Measurements from ENCODE around the gene ANXA2R. TPM values are rescaled to one million over a fixed set of nuclear protein-coding genes. Genes with fewer than 3 reads are reported as not detected.

ANXA2R gene
- total RNA-seq, 4 donors from 2014 or later = 1.5 to 4.2 (median 2.0) TPM

DNA sequence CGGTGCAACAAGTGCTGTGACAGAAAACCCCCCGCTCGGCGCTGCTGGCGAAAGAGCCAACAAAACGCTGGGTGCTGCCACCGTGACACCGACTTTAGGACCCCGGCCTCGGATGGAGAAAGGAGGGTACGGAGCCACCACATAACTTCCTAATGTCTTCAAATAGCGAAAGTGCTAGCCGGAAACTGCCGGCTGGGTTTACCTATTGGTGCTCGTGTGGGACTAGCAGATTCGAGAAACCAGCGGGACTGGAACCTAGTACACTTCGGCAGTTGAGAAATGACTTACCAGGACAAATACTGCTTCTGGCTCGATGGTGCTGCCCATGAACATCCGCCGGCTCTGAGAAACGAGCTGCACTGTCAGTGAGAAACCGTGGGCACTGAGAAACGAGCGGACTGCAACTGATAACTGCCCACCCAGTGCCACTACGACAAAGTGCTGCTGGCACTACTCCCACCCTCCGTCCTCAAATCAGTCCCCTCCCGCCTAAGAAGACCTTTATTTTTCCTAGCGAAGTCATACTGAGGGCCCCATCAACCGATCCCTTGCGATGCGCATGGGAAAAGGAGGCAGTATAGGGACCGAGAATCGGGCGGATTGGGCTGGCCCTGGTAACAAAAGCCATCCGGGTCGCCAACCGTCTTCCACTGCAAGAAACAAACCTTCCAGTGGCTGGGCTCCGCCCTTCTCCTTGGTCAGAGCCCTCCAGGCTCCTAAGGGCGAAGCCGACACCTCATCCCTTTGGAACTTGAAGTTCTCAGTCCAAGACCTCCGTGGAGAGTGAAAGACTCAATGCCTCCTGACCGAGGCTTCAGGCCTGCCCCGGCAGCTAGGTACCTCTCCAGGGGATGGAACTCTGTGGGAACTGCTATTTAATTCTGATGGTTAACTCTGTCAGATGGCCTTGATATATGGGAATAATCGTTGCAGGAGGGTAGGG lies 27.0 kb upstream of the ANXA2R start:
- peak; percentile 97 for DNase-seq (ENCODE audit: extremely low spot score)
- Histone ChIP-seq H3K9me3 (no peaks in the 10 kb centered on the region), H3K4me1 (peaks cover 22 to 47% (median 37%) of the 10 kb centered on the region in 4 donors), H3K36me3 (peaks cover 6 to 25% (median 17%) of the 10 kb centered on the region in 4 donors), H3K27me3 (no peaks in the 10 kb centered on the region), H3K4me3 (peak overlapping the region; percentile 77 to 89 (median 86)), H3K27ac (replicated peaks in 1 of 4) (peak overlapping the region; percentile 97 to 99 (median 98))
- intact Hi-C loops (cut with DNase I) = no loop called here
- TF ChIP-seq POLR2AphosphoS5 (IDR thresholded peaks at IDR 0.05) (peak; percentile 89 to 91), EP300 (IDR thresholded peaks at IDR 0.05) (no peak), POLR2A (IDR thresholded peaks at IDR 0.05; ENCODE audit: low read depth) (no peak)
- TF ChIP-seq, protein P1, sequence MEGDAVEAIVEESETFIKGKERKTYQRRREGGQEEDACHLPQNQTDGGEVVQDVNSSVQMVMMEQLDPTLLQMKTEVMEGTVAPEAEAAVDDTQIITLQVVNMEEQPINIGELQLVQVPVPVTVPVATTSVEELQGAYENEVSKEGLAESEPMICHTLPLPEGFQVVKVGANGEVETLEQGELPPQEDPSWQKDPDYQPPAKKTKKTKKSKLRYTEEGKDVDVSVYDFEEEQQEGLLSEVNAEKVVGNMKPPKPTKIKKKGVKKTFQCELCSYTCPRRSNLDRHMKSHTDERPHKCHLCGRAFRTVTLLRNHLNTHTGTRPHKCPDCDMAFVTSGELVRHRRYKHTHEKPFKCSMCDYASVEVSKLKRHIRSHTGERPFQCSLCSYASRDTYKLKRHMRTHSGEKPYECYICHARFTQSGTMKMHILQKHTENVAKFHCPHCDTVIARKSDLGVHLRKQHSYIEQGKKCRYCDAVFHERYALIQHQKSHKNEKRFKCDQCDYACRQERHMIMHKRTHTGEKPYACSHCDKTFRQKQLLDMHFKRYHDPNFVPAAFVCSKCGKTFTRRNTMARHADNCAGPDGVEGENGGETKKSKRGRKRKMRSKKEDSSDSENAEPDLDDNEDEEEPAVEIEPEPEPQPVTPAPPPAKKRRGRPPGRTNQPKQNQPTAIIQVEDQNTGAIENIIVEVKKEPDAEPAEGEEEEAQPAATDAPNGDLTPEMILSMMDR (IDR thresholded peaks at IDR 0.05) = no peak
- WGBS = under 1% methylated on average over 32 of the region's 45 CpGs

DNA sequence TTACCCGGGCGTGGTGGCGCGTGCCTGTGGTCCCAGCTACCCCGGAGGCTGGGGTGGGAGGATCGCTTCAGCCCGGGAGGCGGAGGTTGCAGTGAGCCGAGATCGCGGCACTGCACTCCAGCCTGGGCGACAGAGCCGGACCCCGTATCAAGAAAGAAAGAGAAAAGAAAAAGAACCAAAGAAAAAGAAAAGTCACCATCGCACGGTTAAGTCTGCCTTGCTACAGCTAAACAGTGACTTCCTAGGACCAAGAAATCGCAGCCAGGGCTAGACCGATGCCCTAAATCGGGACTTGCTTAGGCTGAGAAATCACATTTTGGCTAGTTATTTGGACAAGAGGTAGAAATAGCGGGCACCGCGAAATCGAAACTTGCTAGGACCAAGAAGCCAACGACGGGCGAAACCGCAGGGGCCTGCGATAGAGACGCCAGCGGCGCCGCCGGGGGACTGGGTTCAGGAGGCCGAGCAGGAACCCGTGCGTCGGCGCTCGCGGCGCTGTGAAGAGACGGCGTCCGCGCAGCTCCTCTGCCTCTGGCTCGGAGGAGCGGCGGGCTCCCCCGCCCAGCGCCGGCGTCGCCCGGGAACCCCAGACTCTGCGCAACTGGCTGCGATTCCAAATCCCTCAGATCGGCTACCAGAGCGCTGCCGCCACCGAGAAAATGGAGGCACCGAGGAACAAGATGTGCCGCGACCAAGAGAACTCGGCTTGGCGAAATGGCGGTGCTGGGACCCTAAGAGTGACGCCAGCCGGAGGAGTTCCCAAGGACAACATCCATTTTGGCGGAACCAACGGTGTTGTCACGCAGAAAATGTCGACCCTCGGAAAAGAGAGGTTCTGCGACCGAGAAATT lies 26.1 kb upstream of the ANXA2R start:
- Histone ChIP-seq H3K27ac (replicated peaks in 1 of 4) (peak overlapping the region; percentile 97 to 99 (median 98)), H3K9me3 (no peaks in the 10 kb centered on the region), H3K36me3 (peaks cover 2 to 16% (median 10%) of the 10 kb centered on the region in 4 donors), H3K4me1 (peaks cover 22 to 47% (median 37%) of the 10 kb centered on the region in 4 donors), H3K4me3 (peak overlapping the region; percentile 77 to 89 (median 86)), H3K27me3 (no peaks in the 10 kb centered on the region)
- WGBS = under 1% methylated on average over 69 of the region's 75 CpGs
- DNase-seq (ENCODE audit: extremely low spot score) = peak; percentile 94
- intact Hi-C loops (cut with DNase I) = loop anchor here (1.0 kb wide), 1 partner anchor 24 kb away; no protein-coding TSS in a partner anchor
- TF ChIP-seq POLR2AphosphoS5 (IDR thresholded peaks at IDR 0.05) (peak in 1 of 2 donors; percentile 10), EP300 (IDR thresholded peaks at IDR 0.05) (no peak)

DNA sequence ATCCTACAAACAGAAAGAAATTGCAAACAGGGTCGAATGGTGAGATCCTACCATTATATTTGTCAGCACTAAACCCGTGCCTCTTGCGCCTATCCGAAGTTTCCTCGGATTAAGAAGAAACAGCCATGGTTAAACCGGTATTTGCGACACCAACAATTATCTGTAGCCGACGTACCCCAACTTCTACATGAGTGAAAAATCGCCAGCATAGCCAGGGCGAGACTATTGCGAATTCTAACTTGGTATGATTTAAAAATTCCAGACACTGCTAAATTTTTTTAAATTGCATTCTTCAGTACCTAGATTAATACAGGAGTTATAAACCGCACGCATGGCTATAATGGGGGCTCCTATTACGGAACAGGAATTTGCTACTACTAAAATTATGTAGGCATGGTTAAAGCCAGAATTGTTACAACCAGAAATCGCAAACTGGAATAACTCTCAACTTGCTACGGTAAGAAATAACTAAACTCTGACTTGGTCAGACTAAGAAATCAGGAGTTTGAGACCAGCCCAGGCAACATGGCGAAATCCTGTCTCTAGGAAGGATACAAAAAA lies 25.3 kb upstream of the ANXA2R start:
- WGBS = 4% methylated on average over 18 of the region's 18 CpGs
- peak; percentile 72 for DNase-seq (ENCODE audit: extremely low spot score)
- intact Hi-C loops (cut with DNase I) = loop anchor here (1.0 kb wide), 1 partner anchor 23 kb away; no protein-coding TSS in a partner anchor

DNA sequence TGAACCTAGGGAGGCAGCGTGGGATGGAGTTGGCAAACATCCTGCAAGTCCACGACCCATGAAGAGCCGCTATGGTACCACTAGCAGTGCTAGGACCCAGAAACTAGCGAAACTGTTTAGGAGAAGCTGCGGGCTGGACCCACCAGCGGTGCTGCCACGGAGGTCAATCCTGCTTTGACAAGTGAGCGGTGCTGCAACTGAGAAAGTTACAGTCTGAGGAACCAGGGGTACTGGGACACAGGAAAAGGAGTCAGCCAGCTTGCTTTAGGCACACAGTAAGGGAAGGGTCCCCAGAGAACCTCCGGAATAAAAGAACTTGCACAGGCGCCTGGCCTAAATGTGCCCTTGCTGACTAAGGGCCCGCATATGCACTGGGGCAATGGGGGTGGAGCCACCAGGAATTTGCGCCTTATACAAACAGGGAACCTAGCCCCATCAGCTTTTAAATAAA lies 23.6 kb upstream of the ANXA2R start:
- Histone ChIP-seq H3K27ac (replicated peaks in 1 of 4) (peak overlapping the region; percentile 97 to 99 (median 98)), H3K4me3 (no peak overlapping the region), H3K4me1 (peaks cover 11 to 28% (median 22%) of the 10 kb centered on the region in 4 donors), H3K36me3 (no peaks in the 10 kb centered on the region), H3K9me3 (no peaks in the 10 kb centered on the region), H3K27me3 (no peaks in the 10 kb centered on the region)
- intact Hi-C loops (cut with DNase I) = no loop called here
- DNase-seq (ENCODE audit: extremely low spot score) = no peak
- TF ChIP-seq POLR2A (IDR thresholded peaks at IDR 0.05; ENCODE audit: low read depth) (no peak), POLR2AphosphoS5 (IDR thresholded peaks at IDR 0.05) (no peak)
- TF ChIP-seq, protein P1 (IDR thresholded peaks at IDR 0.05) = no peak
- WGBS = 82% methylated on average over 12 of the region's 12 CpGs

More for the DNA sequence above, 25.3 kb upstream of the ANXA2R start:
- Histone ChIP-seq H3K4me1 (peaks cover 21 to 45% (median 36%) of the 10 kb centered on the region in 4 donors), H3K4me3 (peak overlapping the region; percentile 77 to 89 (median 86)), H3K27me3 (no peaks in the 10 kb centered on the region), H3K9me3 (no peaks in the 10 kb centered on the region), H3K27ac (replicated peaks in 1 of 4) (peak overlapping the region; percentile 97 to 99 (median 98)), H3K36me3 (peaks cover 0 to 9% (median 3%) of the 10 kb centered on the region in 4 donors)
- TF ChIP-seq, protein P1 (IDR thresholded peaks at IDR 0.05) = no peak
- TF ChIP-seq EP300 (IDR thresholded peaks at IDR 0.05) (no peak), POLR2A (IDR thresholded peaks at IDR 0.05; ENCODE audit: low read depth) (no peak), POLR2AphosphoS5 (IDR thresholded peaks at IDR 0.05) (no peak)
